Adrenal gland (tissue), 12 donors: ENCODE data around the gene FAM76A. TPM values are rescaled to one million over a fixed set of nuclear protein-coding genes. Genes with fewer than 3 reads are reported as not detected.
A peak's percentile ranks its signal among the peaks of the same experiment; 100 is the strongest.
"Not testable (repeated sequence)": the region's sequence is repeated elsewhere in the genome, so short reads cannot be mapped to it uniquely, and the experiment has no call there.

Experiments used
- DNase-seq, 7 donors: peaks; one replicate each; pipeline ENCODE4 v3.0.0-alpha.2; 2019 to 2020
- H3K27ac ChIP-seq, 5 donors: fragments of 200-600 bp; sonication (generic) in 4 of 5; 1 replicate in 3 of 5; 2 replicates in 2 of 5; pipeline versions ENCODE4 v1.5.1 to v1.8.0; 2016 to 2020; ENCODE audit warnings: mild to moderate bottlenecking in 1 of 5
- H3K27me3 ChIP-seq: fragments of 200-600 bp; 2 replicates; pipeline ENCODE4 v1.8.0; 2021
- H3K36me3 ChIP-seq, 2 donors: fragments of 200-600 bp; replicated peaks in 1 of 2; 1 replicate in 1 of 2; 2 replicates in 1 of 2; pipeline versions ENCODE4 v1.5.1 to v1.8.0; 2018 to 2022
- H3K4me1 ChIP-seq, 2 donors: fragments of 200-600 bp; replicated peaks in 1 of 2; 1 replicate in 1 of 2; 2 replicates in 1 of 2; pipeline versions ENCODE4 v1.5.1 to v1.8.0; 2018 to 2021
- H3K4me3 ChIP-seq, 4 donors: fragments of 200-600 bp; sonication (generic) in 3 of 4; one replicate each; pipeline ENCODE4 v1.5.1; 2016 to 2018
- H3K9me3 ChIP-seq, 3 donors: fragments of 200-600 bp; sonication (generic) in 1 of 3; replicated peaks in 1 of 3; 1 replicate in 2 of 3; 2 replicates in 1 of 3; pipeline versions ENCODE4 v1.5.1 to v1.8.0; 2016 to 2021
- CTCF ChIP-seq, 6 experiments: fragments of 450-650 bp in 4 of 6; fragments of 200-600 bp in 2 of 6; sonication (generic) in 1 of 6; IDR thresholded peaks; 1 replicate in 5 of 6; 2 replicates in 1 of 6; pipeline versions ENCODE4 v1.5.1 to v1.8.0; 2016 to 2021; ENCODE audit warnings: antibody characterized with exemption in 6 of 6, mild to moderate bottlenecking in 2 of 6, moderate library complexity in 1 of 6
- POLR2A ChIP-seq, 2 donors: fragments of 450-650 bp; IDR thresholded peaks; one replicate each; pipeline ENCODE4 v1.6.1; 2017; ENCODE audit warnings: antibody characterized with exemption in 2 of 2, mild to moderate bottlenecking in 2 of 2, moderate library complexity in 1 of 2
- WGBS, 4 donors: extraction: QIAGEN DNeasy Blood & Tissue Kit in 2 of 4; methylation state at CpG; one replicate each; pipeline versions ENCODE4 v1.1.5 to v1.1.7; 2013 to 2017; 5-methylcytosine and 5-hydroxymethylcytosine counted together
- intact Hi-C, 2 donors: fragments of 100-400 bp; cut with DNase I; formaldehyde crosslinking; loops; one replicate each; pipeline versions ENCODE4 v1.14.1 to v1.15.0; 2022 to 2023
- polyA plus RNA-seq, 3 donors: library from polyadenylated mRNA; stranded (reverse); fragments of 200-250 nt in 2 of 3; fragments of 350-450 nt in 1 of 3; fragmentation: Illumina TruSeq in 1 of 3; extraction: RNeasy Lipid Tissue Mini Kit (QIAGEN cat#74804) in 1 of 3; gene quantifications; one replicate each; pipeline ENCODE4 v1.2.3, GENCODE V29; 2013 to 2014
- total RNA-seq, 9 donors: library from RNA; depleted of rRNA in 4 of 9; stranded (reverse); fragments of >200 nt in 4 of 9; fragments of 120-200 nt in 1 of 9; fragmentation: NEBNext Ultra II Directional in 1 of 9; extraction: Animal tissue kit (Norgen Biotek cat#: 25700) in 1 of 9; gene quantifications; one replicate each; pipeline versions ENCODE4 v1.1.0 to v1.2.4, GENCODE V29; 2013 to 2023
- donor health status: healthy with polysubstance abuse.
- donor health status: Bipolar disorder and iron deficiency.
- donor health status: DM: yes; HTN: yes; CAD: no.
- donor health status: DM: no; HTN: no; CAD: no.
- donor health status: DM: no; HTN: no; CAD: no.
- donor health status: DM: yes; HTN: yes; CAD: no.

FAM76A gene
- total and polyA plus RNA-seq, 12 donors = 2.9 to 12.4 (median 8.4) TPM

DNA sequence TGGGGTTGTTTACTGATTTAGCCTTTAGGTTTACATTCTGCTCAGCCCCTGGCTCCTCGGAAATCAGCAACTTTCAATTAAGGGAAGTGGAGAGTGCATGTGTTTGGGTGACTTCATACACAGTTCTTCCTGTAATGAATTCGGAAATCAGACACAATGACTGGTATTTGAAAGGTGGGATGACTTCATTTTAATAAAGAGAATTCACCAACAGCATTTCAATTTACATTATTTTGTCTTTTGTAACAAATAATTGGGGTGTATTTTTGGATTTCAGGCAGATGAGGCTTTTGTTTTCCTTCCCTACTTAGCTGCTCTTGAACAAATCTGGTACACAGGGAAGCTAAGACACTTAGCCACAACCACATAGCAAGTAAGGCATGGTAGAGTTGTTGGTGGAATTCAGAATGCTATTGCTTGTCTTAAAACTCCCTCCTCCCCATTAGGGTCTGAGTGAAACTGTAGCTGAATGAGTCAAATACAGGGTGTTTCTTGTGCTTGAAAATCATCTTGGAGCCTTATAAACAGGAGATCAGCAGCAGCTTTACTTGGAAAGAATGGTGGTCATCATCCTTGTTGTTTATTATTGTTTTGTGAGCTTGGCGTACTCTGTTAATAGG is 48.2 kb downstream of the FAM76A start:
- WGBS, 4 donors = 29 to 33% (median 30%) methylated on average over 3 of the region's 3 CpGs

DNA sequence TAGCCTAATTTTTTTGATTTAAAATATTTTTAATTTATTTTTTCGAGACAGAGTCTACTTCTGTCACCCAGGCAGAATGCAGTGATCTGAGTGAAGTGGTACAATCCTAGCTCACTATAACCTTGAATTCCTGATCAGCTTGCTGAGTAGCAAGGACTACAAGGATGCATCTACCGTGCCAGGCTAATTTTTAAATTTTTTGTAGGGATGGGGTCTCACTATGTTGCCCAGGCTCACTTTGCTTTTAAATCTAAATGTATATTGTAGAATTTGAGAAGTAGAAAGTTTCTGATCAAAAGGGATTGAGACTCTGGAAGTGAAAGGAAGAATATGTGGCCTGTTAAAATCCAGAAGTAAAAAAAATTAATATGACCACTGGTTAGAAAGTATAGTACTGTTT is 48.9 kb downstream of the FAM76A start:
- no peak for DNase-seq
- H3K27me3 ChIP-seq = no peaks in the 10 kb centered on the region
- H3K9me3 ChIP-seq = no peaks in the 10 kb centered on the region
- WGBS, 4 donors = 55 to 71% (median 58%) methylated on average over 2 of the region's 2 CpGs
- intact Hi-C loops = no loop called here
- no peak overlapping the region for H3K27ac ChIP-seq
- peaks cover 8 to 27% of the 10 kb centered on the region in 2 donors for H3K4me1 ChIP-seq
- no peak for TF ChIP-seq CTCF (IDR thresholded peaks at IDR 0.05)
- no peak for TF ChIP-seq POLR2A (IDR thresholded peaks at IDR 0.05)
- no peaks in the 10 kb centered on the region for H3K36me3 ChIP-seq
- H3K4me3 ChIP-seq = no peak overlapping the region

More for the DNA sequence above, 48.2 kb downstream of the FAM76A start:
- H3K27me3 ChIP-seq = no peaks in the 10 kb centered on the region
- H3K27ac ChIP-seq = peak overlapping the region; percentile 66 to 96 (median 85)
- DNase-seq = no peak
- intact Hi-C loops = no loop called here
- H3K4me3 ChIP-seq = peak overlapping the region; percentile 54 to 91 (median 64)
- TF ChIP-seq CTCF (IDR thresholded peaks at IDR 0.05) (no peak), POLR2A (IDR thresholded peaks at IDR 0.05) (no peak)
- H3K4me1 ChIP-seq = peaks cover 8 to 27% of the 10 kb centered on the region in 2 donors
- H3K36me3 ChIP-seq = no peaks in the 10 kb centered on the region
- H3K9me3 ChIP-seq = no peaks in the 10 kb centered on the region

DNA sequence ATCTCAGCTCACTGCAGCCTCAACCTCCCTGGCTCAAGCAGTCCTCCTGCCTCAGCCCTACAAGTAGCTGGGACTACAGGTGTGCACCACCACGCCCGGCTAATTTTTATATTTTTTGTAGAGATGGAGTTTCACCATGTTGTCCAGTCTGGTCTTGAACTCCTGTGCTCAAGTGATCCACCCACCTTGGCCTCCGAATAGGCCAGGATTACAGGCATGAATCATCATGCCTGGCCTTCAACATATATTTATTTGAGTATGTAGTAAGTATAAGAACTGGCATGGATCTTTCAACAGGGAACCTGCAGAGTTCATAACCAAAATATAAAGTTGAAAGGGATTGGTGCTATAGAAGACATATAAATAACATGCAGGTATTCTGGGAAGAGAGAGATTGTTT is 49.6 kb downstream of the FAM76A start:
- DNase-seq, H3K4me3 ChIP-seq, H3K27me3 ChIP-seq, H3K36me3 ChIP-seq, H3K27ac ChIP-seq, intact Hi-C loops, H3K9me3 ChIP-seq: not testable (repeated sequence)
- H3K4me1 ChIP-seq = peaks cover 8 to 27% of the 10 kb centered on the region in 2 donors
- 69 to 79% (median 76%) methylated on average over 3 of the region's 3 CpGs for WGBS, 4 donors

DNA sequence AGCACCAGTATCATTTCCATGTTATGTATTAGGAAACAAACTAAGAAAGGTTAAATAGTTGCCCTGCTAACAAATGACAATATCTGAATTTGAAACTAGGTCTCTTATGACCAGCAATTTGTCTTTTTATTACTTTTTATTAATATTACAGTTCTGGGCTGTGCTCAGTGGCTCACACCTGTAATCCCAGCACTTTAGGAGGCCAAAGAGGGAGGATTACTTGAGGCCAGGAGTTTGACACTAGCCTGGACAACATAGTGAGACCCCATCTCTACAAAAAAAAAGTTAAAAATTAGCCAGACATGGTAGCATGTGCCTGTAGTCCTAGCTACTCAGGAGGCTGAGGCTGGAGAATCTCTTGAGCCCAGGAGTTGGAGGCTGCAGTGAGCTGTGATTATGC is 50.5 kb downstream of the FAM76A start:
- H3K27ac ChIP-seq, DNase-seq, H3K9me3 ChIP-seq, H3K27me3 ChIP-seq, H3K4me3 ChIP-seq, H3K36me3 ChIP-seq, intact Hi-C loops: not testable (repeated sequence)
- peaks cover 8 to 27% of the 10 kb centered on the region in 2 donors for H3K4me1 ChIP-seq

DNA sequence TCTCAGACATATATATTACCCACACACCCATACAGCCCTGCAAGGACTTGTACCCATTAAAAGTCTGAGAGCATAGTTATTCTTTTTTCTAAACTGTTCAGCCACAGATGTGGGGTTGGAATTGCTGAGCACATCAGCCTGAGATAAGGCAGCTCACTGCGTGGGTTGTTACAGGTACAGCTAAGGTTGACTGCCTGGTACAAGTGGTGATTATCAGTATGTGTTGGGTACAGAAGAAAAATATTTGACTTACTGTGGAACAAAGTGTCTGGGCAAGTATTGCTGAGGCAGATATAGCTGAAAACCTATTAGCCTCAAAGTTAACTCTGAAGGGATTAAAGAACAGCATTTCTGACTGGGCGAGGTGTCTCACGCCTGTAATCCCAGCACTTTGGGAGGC is 52.3 kb downstream of the FAM76A start:
- Histone ChIP-seq H3K4me3 (no peak overlapping the region), H3K4me1 (peaks cover 8 to 26% of the 10 kb centered on the region in 2 donors), H3K9me3 (no peaks in the 10 kb centered on the region), H3K27ac (no peak overlapping the region), H3K27me3 (no peaks in the 10 kb centered on the region), H3K36me3 (no peaks in the 10 kb centered on the region)
- TF ChIP-seq CTCF (IDR thresholded peaks at IDR 0.05) = no peak
- no peak for TF ChIP-seq POLR2A (IDR thresholded peaks at IDR 0.05)
- intact Hi-C loops = no loop called here
- 90 to 97% (median 95%) methylated on average over 3 of the region's 3 CpGs for WGBS, 4 donors
- no peak for DNase-seq
